Adrenal gland (tissue), 12 donors: ENCODE measurements around the gene UBE2M. TPM values are rescaled to one million over a fixed set of nuclear protein-coding genes. Genes with fewer than 3 reads are reported as not detected.

Experiments
- DNase-seq, 7 donors: peaks; one replicate each; pipeline ENCODE4 v3.0.0-alpha.2; 2019 to 2020
- H3K27ac ChIP-seq, 5 donors: fragments of 200-600 bp; sonication (generic) in 4 of 5; 1 replicate in 3 of 5; 2 replicates in 2 of 5; pipeline versions ENCODE4 v1.5.1 to v1.8.0; 2016 to 2020; ENCODE audit warnings: mild to moderate bottlenecking in 1 of 5
- H3K27me3 ChIP-seq: fragments of 200-600 bp; 2 replicates; pipeline ENCODE4 v1.8.0; 2021
- H3K36me3 ChIP-seq, 2 donors: fragments of 200-600 bp; replicated peaks in 1 of 2; 1 replicate in 1 of 2; 2 replicates in 1 of 2; pipeline versions ENCODE4 v1.5.1 to v1.8.0; 2018 to 2022
- H3K4me1 ChIP-seq, 2 donors: fragments of 200-600 bp; replicated peaks in 1 of 2; 1 replicate in 1 of 2; 2 replicates in 1 of 2; pipeline versions ENCODE4 v1.5.1 to v1.8.0; 2018 to 2021
- H3K4me3 ChIP-seq, 4 donors: fragments of 200-600 bp; sonication (generic) in 3 of 4; one replicate each; pipeline ENCODE4 v1.5.1; 2016 to 2018
- H3K9me3 ChIP-seq, 3 donors: fragments of 200-600 bp; sonication (generic) in 1 of 3; replicated peaks in 1 of 3; 1 replicate in 2 of 3; 2 replicates in 1 of 3; pipeline versions ENCODE4 v1.5.1 to v1.8.0; 2016 to 2021
- POLR2A ChIP-seq, 2 donors: fragments of 450-650 bp; IDR thresholded peaks; one replicate each; pipeline ENCODE4 v1.6.1; 2017; ENCODE audit warnings: antibody characterized with exemption in 2 of 2, mild to moderate bottlenecking in 2 of 2, moderate library complexity in 1 of 2
- WGBS, 4 donors: extraction: QIAGEN DNeasy Blood & Tissue Kit in 2 of 4; methylation state at CpG; one replicate each; pipeline versions ENCODE4 v1.1.5 to v1.1.7; 2013 to 2017; 5-methylcytosine and 5-hydroxymethylcytosine counted together
- intact Hi-C, 2 donors: fragments of 100-400 bp; cut with DNase I; formaldehyde crosslinking; loops; one replicate each; pipeline versions ENCODE4 v1.14.1 to v1.15.0; 2022 to 2023
- polyA plus RNA-seq, 3 donors: library from polyadenylated mRNA; stranded (reverse); fragments of 200-250 nt in 2 of 3; fragments of 350-450 nt in 1 of 3; fragmentation: Illumina TruSeq in 1 of 3; extraction: RNeasy Lipid Tissue Mini Kit (QIAGEN cat#74804) in 1 of 3; gene quantifications; one replicate each; pipeline ENCODE4 v1.2.3, GENCODE V29; 2013 to 2014
- total RNA-seq, 9 donors: library from RNA; depleted of rRNA in 4 of 9; stranded (reverse); fragments of >200 nt in 4 of 9; fragments of 120-200 nt in 1 of 9; fragmentation: NEBNext Ultra II Directional in 1 of 9; extraction: Animal tissue kit (Norgen Biotek cat#: 25700) in 1 of 9; gene quantifications; one replicate each; pipeline versions ENCODE4 v1.1.0 to v1.2.4, GENCODE V29; 2013 to 2023
- TF ChIP-seq, protein P1 (sequence below), 6 experiments: fragments of 450-650 bp in 4 of 6; fragments of 200-600 bp in 2 of 6; sonication (generic) in 1 of 6; IDR thresholded peaks; 1 replicate in 5 of 6; 2 replicates in 1 of 6; pipeline versions ENCODE4 v1.5.1 to v1.8.0; 2016 to 2021; ENCODE audit warnings: antibody characterized with exemption in 6 of 6, mild to moderate bottlenecking in 2 of 6, moderate library complexity in 1 of 6
- donor health status: healthy with polysubstance abuse.
- donor health status: Bipolar disorder and iron deficiency.
- donor health status: DM: yes; HTN: yes; CAD: no.
- donor health status: DM: no; HTN: no; CAD: no.
- donor health status: DM: no; HTN: no; CAD: no.
- donor health status: DM: yes; HTN: yes; CAD: no.

The UBE2M gene
- total and polyA plus RNA-seq, 12 donors, result 19.9 to 193 (median 66.4) TPM

DNA sequence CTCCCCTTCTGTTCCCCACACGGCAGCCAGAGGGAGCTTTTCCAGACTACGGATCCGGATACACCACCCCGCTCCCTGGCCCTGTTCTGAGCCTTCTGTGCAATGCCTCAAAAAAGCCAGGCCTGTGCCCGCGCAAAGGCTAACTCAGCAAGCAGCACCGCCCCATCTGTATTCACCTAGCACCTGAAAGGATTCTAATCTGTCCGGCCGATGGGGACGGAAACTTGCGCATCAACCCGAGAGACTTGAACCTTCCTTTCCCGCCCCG is 39.4 kb downstream of the UBE2M start:
- intact Hi-C loops, result no loop called here
- no peak for TF ChIP-seq POLR2A (IDR thresholded peaks at IDR 0.05)
- TF ChIP-seq, protein P1, sequence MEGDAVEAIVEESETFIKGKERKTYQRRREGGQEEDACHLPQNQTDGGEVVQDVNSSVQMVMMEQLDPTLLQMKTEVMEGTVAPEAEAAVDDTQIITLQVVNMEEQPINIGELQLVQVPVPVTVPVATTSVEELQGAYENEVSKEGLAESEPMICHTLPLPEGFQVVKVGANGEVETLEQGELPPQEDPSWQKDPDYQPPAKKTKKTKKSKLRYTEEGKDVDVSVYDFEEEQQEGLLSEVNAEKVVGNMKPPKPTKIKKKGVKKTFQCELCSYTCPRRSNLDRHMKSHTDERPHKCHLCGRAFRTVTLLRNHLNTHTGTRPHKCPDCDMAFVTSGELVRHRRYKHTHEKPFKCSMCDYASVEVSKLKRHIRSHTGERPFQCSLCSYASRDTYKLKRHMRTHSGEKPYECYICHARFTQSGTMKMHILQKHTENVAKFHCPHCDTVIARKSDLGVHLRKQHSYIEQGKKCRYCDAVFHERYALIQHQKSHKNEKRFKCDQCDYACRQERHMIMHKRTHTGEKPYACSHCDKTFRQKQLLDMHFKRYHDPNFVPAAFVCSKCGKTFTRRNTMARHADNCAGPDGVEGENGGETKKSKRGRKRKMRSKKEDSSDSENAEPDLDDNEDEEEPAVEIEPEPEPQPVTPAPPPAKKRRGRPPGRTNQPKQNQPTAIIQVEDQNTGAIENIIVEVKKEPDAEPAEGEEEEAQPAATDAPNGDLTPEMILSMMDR (IDR thresholded peaks at IDR 0.05), result peak in 3 of 6 experiments; percentile 43 to 78 (median 70)
- Histone ChIP-seq H3K36me3 (peaks cover 0 to 16% of the 10 kb centered on the region in 2 donors), H3K27ac (peak overlapping the region; percentile 78 to 98 (median 94)), H3K4me1 (peaks cover 24 to 31% of the 10 kb centered on the region in 2 donors), H3K27me3 (no peaks in the 10 kb centered on the region), H3K9me3 (no peaks in the 10 kb centered on the region), H3K4me3 (peak overlapping the region; percentile 22 to 82 (median 38))
- peak; percentile 58 to 85 (median 75) for DNase-seq
- WGBS, 4 donors, result 0% methylated on average over 10 to 14 of the region's 14 CpGs; no CpG with 5 or more reads in 1 of the 4 donors

GRCh38 chr19:58518256-58519086 is 39.9 kb downstream of the UBE2M start:
- Histone ChIP-seq H3K9me3 (no peaks in the 10 kb centered on the region), H3K4me3 (peak overlapping the region in 3 of 4 donors; percentile 38 to 82 (median 38)), H3K4me1 (peaks cover 28 to 36% of the 10 kb centered on the region in 2 donors), H3K27me3 (no peaks in the 10 kb centered on the region), H3K36me3 (peaks cover 0 to 16% of the 10 kb centered on the region in 2 donors), H3K27ac (peak overlapping the region; percentile 78 to 98 (median 94))
- TF ChIP-seq, protein P1 (IDR thresholded peaks at IDR 0.05), result peak in 2 of 6 experiments; percentile 53 to 69
- TF ChIP-seq POLR2A (IDR thresholded peaks at IDR 0.05), result no peak
- intact Hi-C loops, result no loop called here
- 5 to 7% (median 7%) methylated on average over 14 to 22 of the region's 22 CpGs for WGBS, 4 donors
- peak in 1 of 7 donors; percentile 12 for DNase-seq

DNA sequence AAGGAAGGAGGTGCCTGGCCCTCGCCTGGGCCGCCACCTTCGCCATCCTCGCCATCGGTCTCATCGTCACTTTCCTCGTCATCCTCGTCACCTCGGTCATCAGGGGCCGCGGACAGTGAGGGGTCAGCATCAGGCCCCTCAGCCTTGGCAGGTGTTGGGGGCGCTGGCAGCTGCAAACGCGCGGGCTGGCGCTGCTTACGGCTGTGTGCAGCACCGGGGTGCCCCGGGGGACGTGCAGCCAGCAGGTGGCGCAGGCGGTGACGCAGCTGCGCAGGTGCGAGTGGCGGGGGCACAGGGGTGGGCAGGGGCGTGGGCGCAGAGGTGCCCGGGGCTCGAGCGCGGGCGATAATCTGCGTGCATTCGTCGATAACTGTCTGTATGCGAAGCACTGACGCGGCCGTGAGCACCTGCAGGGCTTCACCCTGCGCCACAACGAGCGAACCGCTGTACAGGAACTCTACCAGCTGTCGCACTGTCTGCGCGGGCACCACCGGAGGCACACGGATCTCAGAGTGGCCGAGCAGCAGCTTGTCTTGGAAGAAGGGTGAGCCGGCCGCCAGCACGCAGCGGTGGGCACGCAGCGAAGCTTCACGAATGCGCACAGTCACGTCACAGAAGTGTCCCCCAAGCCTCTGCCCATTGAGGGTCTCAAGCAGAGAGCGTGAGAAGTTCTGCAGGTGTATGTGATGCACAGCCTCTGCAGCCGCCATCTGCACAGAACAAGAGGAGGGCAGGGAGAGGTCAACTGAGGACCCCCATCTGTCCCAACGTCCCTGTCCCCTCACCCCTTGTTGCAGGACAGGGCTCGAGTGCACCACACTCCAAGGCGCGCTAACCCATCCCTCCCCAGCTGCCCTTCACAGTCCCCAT is 41.2 kb downstream of the UBE2M start:
- WGBS, 4 donors, result 91 to 93% (median 92%) methylated on average over 23 to 65 of the region's 65 CpGs
- peaks cover 28 to 37% of the 10 kb centered on the region in 2 donors for H3K4me1 ChIP-seq
- H3K27ac ChIP-seq, result no peak overlapping the region
- DNase-seq, result peak in 2 of 7 donors; percentile 22 to 40
- H3K27me3 ChIP-seq, result no peaks in the 10 kb centered on the region
- intact Hi-C loops, result no loop called here
- no peak overlapping the region for H3K4me3 ChIP-seq
- peaks cover 0 to 16% of the 10 kb centered on the region in 2 donors for H3K36me3 ChIP-seq
- TF ChIP-seq, protein P1 (IDR thresholded peaks at IDR 0.05), result no peak
- TF ChIP-seq POLR2A (IDR thresholded peaks at IDR 0.05), result no peak
- no peaks in the 10 kb centered on the region for H3K9me3 ChIP-seq

DNA sequence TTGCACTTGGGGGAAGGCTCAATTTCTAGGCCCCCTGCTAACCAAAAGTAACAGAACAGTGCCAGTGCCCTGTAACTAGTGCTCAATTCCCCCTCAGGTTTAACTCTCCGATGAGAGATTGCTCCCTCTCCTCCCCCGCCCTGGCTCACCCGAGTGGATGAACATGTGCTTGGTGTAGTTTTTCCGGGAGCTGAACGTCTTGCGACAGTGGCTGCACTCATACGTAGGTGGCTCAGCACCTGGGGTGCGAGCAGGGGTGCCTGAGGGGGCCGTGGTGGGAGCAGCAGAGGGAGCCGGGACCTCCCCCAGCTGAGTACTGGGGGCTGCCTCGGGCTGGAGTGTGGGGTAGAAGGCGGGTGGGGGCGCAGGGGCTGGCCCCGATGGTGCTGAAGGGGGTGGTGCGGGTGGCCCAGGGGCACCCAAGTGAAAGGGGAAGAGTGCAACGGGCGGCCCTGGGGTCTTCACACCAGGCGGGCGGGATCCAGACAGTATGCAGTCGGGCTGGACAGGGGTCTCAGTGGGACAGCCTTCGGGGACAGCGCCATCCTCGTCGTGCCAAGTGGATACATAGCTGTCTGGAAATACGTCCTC is 42.1 kb downstream of the UBE2M start:
- H3K27ac ChIP-seq, result no peak overlapping the region
- H3K27me3 ChIP-seq, result no peaks in the 10 kb centered on the region
- peaks cover 0 to 16% of the 10 kb centered on the region in 2 donors for H3K36me3 ChIP-seq
- peaks cover 28 to 37% of the 10 kb centered on the region in 2 donors for H3K4me1 ChIP-seq
- intact Hi-C loops, result no loop called here
- DNase-seq, result peak in 1 of 7 donors; percentile 27
- TF ChIP-seq, protein P1 (IDR thresholded peaks at IDR 0.05), result no peak
- TF ChIP-seq POLR2A (IDR thresholded peaks at IDR 0.05), result no peak
- no peaks in the 10 kb centered on the region for H3K9me3 ChIP-seq
- WGBS, 4 donors, result 84 to 87% (median 85%) methylated on average over 6 to 25 of the region's 25 CpGs
- H3K4me3 ChIP-seq, result no peak overlapping the region
